Uterus (tissue), 4 donors: ENCODE measurements around the gene MAPKBP1. TPM values are rescaled to one million over a fixed set of nuclear protein-coding genes. Genes with fewer than 3 reads are reported as not detected.

Experiments used
- DNase-seq, 2 donors: peaks; one replicate each; pipeline ENCODE4 v3.0.0-alpha.2; 2019 to 2020
- H3K27ac ChIP-seq, 2 donors: fragments of 200-600 bp; sonication (generic); 1 replicate in 1 of 2; 2 replicates in 1 of 2; pipeline ENCODE4 v1.5.1; 2016 to 2018
- H3K27me3 ChIP-seq, 2 donors: fragments of 200-600 bp; sonication (generic); one replicate each; pipeline ENCODE4 v1.5.1; 2018 to 2019; ENCODE audit warnings: control low read depth in 1 of 2
- H3K36me3 ChIP-seq, 2 donors: fragments of 200-600 bp; sonication (generic); one replicate each; pipeline ENCODE4 v1.5.1; 2019; ENCODE audit warnings: control low read depth in 1 of 2
- H3K4me1 ChIP-seq, 2 donors: fragments of 200-600 bp; sonication (generic); one replicate each; pipeline ENCODE4 v1.5.1; 2018 to 2019; ENCODE audit warnings: control low read depth in 1 of 2
- H3K4me3 ChIP-seq, 2 donors: fragments of 200-600 bp; sonication (generic); 1 replicate in 1 of 2; 2 replicates in 1 of 2; pipeline ENCODE4 v1.5.1; 2018 to 2019; ENCODE audit warnings: mild to moderate bottlenecking in 1 of 2
- H3K9me3 ChIP-seq, 2 donors: fragments of 200-600 bp; sonication (generic); one replicate each; pipeline ENCODE4 v1.5.1; 2019; ENCODE audit warnings: control low read depth in 1 of 2
- CTCF ChIP-seq, 4 experiments: fragments of 200-600 bp in 2 of 4; fragments of 450-650 bp in 2 of 4; sonication (generic) in 2 of 4; IDR thresholded peaks; one replicate each; pipeline ENCODE4 v1.5.1; 2016 to 2019; ENCODE audit warnings: antibody characterized with exemption in 4 of 4, mild to moderate bottlenecking in 2 of 4, moderate library complexity in 1 of 4
- POLR2A ChIP-seq, 2 donors: fragments of 450-650 bp; IDR thresholded peaks; one replicate each; pipeline ENCODE4 v1.6.1; 2016; ENCODE audit warnings: antibody characterized with exemption in 2 of 2, mild to moderate bottlenecking in 1 of 2, moderate library complexity in 1 of 2
- intact Hi-C: fragments of 100-400 bp; cut with DNase I; formaldehyde crosslinking; loops from one replicate; pipeline ENCODE4 v1.15.1; 2023; ENCODE audit warnings: low total_unique reads
- total RNA-seq, 4 donors: library from RNA; depleted of rRNA in 3 of 4; stranded (reverse); fragments of >200 nt in 3 of 4; gene quantifications; one replicate each; pipeline versions ENCODE4 v1.1.0 to v1.2.4, GENCODE V29; 2014 to 2023
- donor health status: DM: yes; HTN: yes; CAD: no.

Gene MAPKBP1
- total RNA-seq, 4 donors from 2014 or later, result 5.9 to 56.2 (median 23.5) TPM

- no peaks in the 10 kb centered on the region for H3K4me1 ChIP-seq
- TF ChIP-seq POLR2A (IDR thresholded peaks at IDR 0.05), result no peak
- no peak for TF ChIP-seq CTCF (IDR thresholded peaks at IDR 0.05)
- intact Hi-C loops, result no loop called here
- no peak for DNase-seq
- no peaks in the 10 kb centered on the region for H3K9me3 ChIP-seq
- no peak overlapping the region for H3K27ac ChIP-seq
- no peak overlapping the region for H3K4me3 ChIP-seq
- no peaks in the 10 kb centered on the region for H3K27me3 ChIP-seq
- H3K36me3 ChIP-seq, result no peaks in the 10 kb centered on the region
Measured at GRCh38 chr15:41841131-41841530, 66.8 kb downstream of the MAPKBP1 start.

GRCh38 chr15:41842229-41842628, 67.9 kb downstream of the MAPKBP1 start:
- intact Hi-C loops, result no loop called here
- no peak overlapping the region for H3K27ac ChIP-seq
- H3K36me3 ChIP-seq, result no peaks in the 10 kb centered on the region
- H3K4me3 ChIP-seq, result no peak overlapping the region
- no peaks in the 10 kb centered on the region for H3K27me3 ChIP-seq
- no peaks in the 10 kb centered on the region for H3K4me1 ChIP-seq
- DNase-seq, result no peak
- H3K9me3 ChIP-seq, result no peaks in the 10 kb centered on the region
- TF ChIP-seq POLR2A (IDR thresholded peaks at IDR 0.05) (no peak), CTCF (IDR thresholded peaks at IDR 0.05) (no peak)

GRCh38 chr15:41843571-41843970, 69.3 kb downstream of the MAPKBP1 start:
- Histone ChIP-seq H3K27me3 (no peaks in the 10 kb centered on the region), H3K4me3 (no peak overlapping the region), H3K27ac (no peak overlapping the region), H3K36me3 (no peaks in the 10 kb centered on the region), H3K4me1 (no peaks in the 10 kb centered on the region), H3K9me3 (no peaks in the 10 kb centered on the region)
- TF ChIP-seq CTCF (IDR thresholded peaks at IDR 0.05) (no peak), POLR2A (IDR thresholded peaks at IDR 0.05) (no peak)
- intact Hi-C loops, result no loop called here
- no peak for DNase-seq

GRCh38 chr15:41844814-41845213, 70.5 kb downstream of the MAPKBP1 start:
- no peak for DNase-seq
- Histone ChIP-seq H3K27me3 (no peaks in the 10 kb centered on the region), H3K4me1 (no peaks in the 10 kb centered on the region), H3K27ac (no peak overlapping the region), H3K36me3 (no peaks in the 10 kb centered on the region), H3K4me3 (no peak overlapping the region), H3K9me3 (no peaks in the 10 kb centered on the region)
- intact Hi-C loops, result no loop called here
- TF ChIP-seq POLR2A (IDR thresholded peaks at IDR 0.05) (no peak), CTCF (IDR thresholded peaks at IDR 0.05) (no peak)

GRCh38 chr15:41847206-41847605, 72.9 kb downstream of the MAPKBP1 start:
- no peak for TF ChIP-seq CTCF (IDR thresholded peaks at IDR 0.05)
- TF ChIP-seq POLR2A (IDR thresholded peaks at IDR 0.05), result no peak
- no peaks in the 10 kb centered on the region for H3K9me3 ChIP-seq
- no peaks in the 10 kb centered on the region for H3K4me1 ChIP-seq
- no peak overlapping the region for H3K4me3 ChIP-seq
- no peaks in the 10 kb centered on the region for H3K27me3 ChIP-seq
- DNase-seq, result no peak
- H3K27ac ChIP-seq, result no peak overlapping the region
- intact Hi-C loops, result no loop called here
- no peaks in the 10 kb centered on the region for H3K36me3 ChIP-seq
